LNCAP (cell line): ENCODE data around the gene CNOT1.

ENCODE experiments used
- CTCF ChIP-seq: fragments of 450-650 bp; IDR thresholded peaks from 2 replicates; pipeline ENCODE4 v1.5.1; 2017; ENCODE audit warnings: mild to moderate bottlenecking

Gene CNOT1

DNA sequence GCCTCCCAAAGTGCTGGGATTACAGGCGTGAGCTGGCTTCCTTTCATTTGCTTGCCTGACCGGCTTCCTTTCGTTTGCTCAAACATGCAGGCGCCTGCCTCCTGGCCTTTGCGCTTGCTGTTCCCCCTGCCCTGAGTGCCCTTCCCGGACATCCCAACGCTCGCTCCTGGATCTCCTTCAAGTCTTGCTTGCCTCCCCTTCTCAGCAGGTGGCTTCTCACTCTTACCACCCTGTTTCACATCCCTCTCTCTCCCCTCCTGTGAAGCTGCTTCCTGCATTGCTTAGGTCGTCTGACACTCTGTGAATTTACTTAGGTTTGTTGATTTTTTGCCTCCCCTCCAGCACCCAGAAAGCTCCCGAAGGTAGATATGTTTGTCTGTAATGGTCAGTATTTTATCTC lies 155.3 kb downstream of the CNOT1 start:
- TF ChIP-seq CTCF = no peak

- TF ChIP-seq CTCF = no peak
Measured at GRCh38 chr16:58472827-58473226, 156.8 kb downstream of the CNOT1 start.

- TF ChIP-seq CTCF = no peak
Measured at GRCh38 chr16:58472266-58472665, 157.4 kb downstream of the CNOT1 start.

DNA sequence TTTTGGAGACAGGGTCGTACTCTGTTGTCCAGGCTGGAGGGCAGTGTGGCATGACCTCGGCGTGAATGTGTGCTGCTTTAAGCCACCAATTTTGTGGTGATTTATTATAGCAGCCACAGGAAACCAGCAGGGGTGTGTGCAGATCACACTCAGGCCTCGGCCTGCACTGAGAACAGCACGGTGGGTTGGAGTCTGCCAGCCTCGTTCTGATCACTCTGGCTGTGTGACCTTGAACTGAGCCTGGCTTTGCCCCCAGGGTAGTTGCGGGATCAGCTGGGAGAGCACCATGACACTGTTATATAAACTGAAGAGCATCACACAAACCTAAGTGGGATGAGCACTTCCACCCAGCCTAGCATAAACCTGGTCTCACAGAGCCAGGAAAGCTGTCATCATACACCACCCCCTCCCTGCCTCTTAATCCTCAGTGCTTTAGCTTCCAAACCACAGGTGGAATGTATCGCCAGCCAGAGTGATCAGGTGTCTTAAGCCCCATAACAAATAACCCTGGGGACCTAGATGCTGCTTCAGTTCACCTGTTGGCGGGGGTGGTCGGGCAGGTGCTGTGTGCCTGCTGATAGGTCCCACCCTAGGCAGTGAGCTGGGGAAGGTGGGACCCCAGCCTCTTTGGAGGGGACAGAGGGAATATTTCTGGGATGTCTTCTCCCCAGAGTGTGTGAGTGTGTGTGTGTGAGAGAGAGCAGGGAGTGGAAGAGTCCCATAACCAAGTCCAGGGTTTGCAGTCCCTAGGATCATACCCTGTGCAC lies 158.2 kb downstream of the CNOT1 start:
- no peak for TF ChIP-seq CTCF
